Astrocyte (in vitro differentiated cells and primary cell): ENCODE measurements around the gene IFI16. TPM values are rescaled to one million over a fixed set of nuclear protein-coding genes. Genes with fewer than 3 reads are reported as not detected.

Experiments
- DNase-seq: peaks from one replicate; pipeline ENCODE4 v3.0.0-alpha.2; 2010; ENCODE audit warnings: low read depth
- FAIRE-seq: peaks from 2 replicates; lab custom pipeline; 2011; peaks lifted over from hg19 to GRCh38; lab: Jason Lieb, UNC
- H2AFZ ChIP-seq: 2 replicates; pipeline ENCODE4 v1.6.0; 2012; ENCODE audit warnings: low read depth, low read length, inconsistent platforms
- H3K27ac ChIP-seq: 2 replicates; pipeline ENCODE4 v1.5.1; 2011; ENCODE audit warnings: low read depth, low read length, inconsistent platforms
- H3K27me3 ChIP-seq: 2 replicates; pipeline ENCODE4 v1.6.0; 2011; ENCODE audit warnings: low read length, inconsistent platforms; ENCODE audit not compliant: insufficient read depth
- H3K36me3 ChIP-seq: 2 replicates; pipeline ENCODE4 v1.5.1; 2011; ENCODE audit warnings: low read length, inconsistent platforms; ENCODE audit not compliant: insufficient read depth
- H3K4me1 ChIP-seq: 2 replicates; pipeline ENCODE4 v1.5.1; 2011; ENCODE audit warnings: low read length, inconsistent platforms; ENCODE audit not compliant: insufficient read depth
- H3K4me2 ChIP-seq: 2 replicates; pipeline ENCODE4 v1.6.0; 2012; ENCODE audit warnings: low read length, inconsistent platforms
- H3K4me3 ChIP-seq: 2 replicates; pipeline ENCODE4 v1.5.1; 2011; ENCODE audit warnings: low read depth, mild to moderate bottlenecking, low read length, inconsistent platforms; ENCODE audit not compliant: insufficient read depth
- H3K79me2 ChIP-seq: 2 replicates; pipeline ENCODE4 v1.6.0; 2012; ENCODE audit warnings: mild to moderate bottlenecking, low read length, inconsistent platforms; ENCODE audit not compliant: insufficient read depth
- H3K9ac ChIP-seq: 2 replicates; pipeline ENCODE4 v1.6.0; 2012; ENCODE audit warnings: mild to moderate bottlenecking, low read length, inconsistent platforms
- H3K9me3 ChIP-seq: 2 replicates; pipeline ENCODE4 v1.5.1; 2012; ENCODE audit warnings: low read depth, mild to moderate bottlenecking, low read length, inconsistent platforms; ENCODE audit not compliant: insufficient read depth
- H4K20me1 ChIP-seq: 2 replicates; pipeline ENCODE4 v1.6.0; 2012; ENCODE audit warnings: low read length, inconsistent platforms; ENCODE audit not compliant: insufficient read depth
- H3K27ac Mint-ChIP-seq: one replicate; pipeline ENCODE4 v1.8.0; 2021; ENCODE audit warnings: mild to moderate bottlenecking, mixed read lengths; ENCODE audit not compliant: unreplicated experiment
- H3K27me3 Mint-ChIP-seq: one replicate; pipeline ENCODE4 v1.8.0; 2021; ENCODE audit warnings: low read depth, mixed read lengths; ENCODE audit not compliant: unreplicated experiment
- H3K36me3 Mint-ChIP-seq: one replicate; pipeline ENCODE4 v1.8.0; 2021; ENCODE audit warnings: low read depth, mixed read lengths; ENCODE audit not compliant: unreplicated experiment
- H3K4me1 Mint-ChIP-seq: one replicate; pipeline ENCODE4 v1.8.0; 2021; ENCODE audit warnings: low read depth, mixed read lengths; ENCODE audit not compliant: unreplicated experiment
- H3K4me3 Mint-ChIP-seq: one replicate; pipeline ENCODE4 v1.8.0; 2021; ENCODE audit warnings: mild to moderate bottlenecking, moderate library complexity, mixed read lengths; ENCODE audit not compliant: unreplicated experiment
- H3K9me3 Mint-ChIP-seq: one replicate; pipeline ENCODE4 v1.8.0; 2021; ENCODE audit warnings: mild to moderate bottlenecking, mixed read lengths; ENCODE audit not compliant: unreplicated experiment
- EZH2 ChIP-seq: IDR thresholded peaks from 2 replicates; pipeline ENCODE4 v1.6.1; 2012; ENCODE audit warnings: mild to moderate bottlenecking, low read length, inconsistent platforms; ENCODE audit not compliant: insufficient read depth
- total RNA-seq: library from RNA; stranded (reverse); gene quantifications from 2 replicates; pipeline ENCODE4 v1.2.1, GENCODE V29; 2021
- TF ChIP-seq, protein P1 (sequence below): IDR thresholded peaks from 2 replicates; pipeline ENCODE4 v1.5.1; 2011; ENCODE audit warnings: low read depth, mild to moderate bottlenecking, inconsistent platforms, low read length, moderate library complexity; ENCODE audit not compliant: insufficient read depth

Gene IFI16
- total RNA-seq, 1 donor from 2014 or later, result 109 TPM

DNA sequence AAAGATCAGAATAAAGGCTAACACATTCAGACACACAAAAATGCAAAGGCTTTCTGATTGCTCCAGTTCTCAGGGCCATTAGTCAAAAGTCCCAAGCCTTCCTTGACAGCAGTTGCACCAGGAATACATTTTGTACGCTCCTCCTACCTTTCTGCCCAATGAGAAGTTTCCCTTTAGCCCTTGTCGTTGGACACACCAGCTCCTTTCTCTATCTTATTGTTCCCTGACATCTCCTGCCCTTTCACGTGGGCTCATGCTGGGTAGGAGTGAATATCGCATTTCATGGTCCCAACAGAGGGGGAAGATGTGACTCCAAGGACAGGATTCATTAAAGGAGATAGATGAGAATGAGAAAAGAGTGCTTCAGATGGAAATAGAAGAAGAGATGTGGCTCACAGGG lies 33.5 kb upstream of the IFI16 start:
- no peak overlapping the region for H3K4me3 Mint-ChIP-seq
- H3K4me3 ChIP-seq, result no peak overlapping the region
- no peak overlapping the region for H3K9ac ChIP-seq
- H3K27me3 Mint-ChIP-seq, result no peaks in the 10 kb centered on the region
- DNase-seq (no peak), FAIRE-seq (no peak)
- no peaks in the 10 kb centered on the region for H4K20me1 ChIP-seq
- H3K36me3 Mint-ChIP-seq, result peaks cover 2% of the 10 kb centered on the region
- H3K27ac Mint-ChIP-seq, result no peak overlapping the region
- no peak overlapping the region for H3K4me2 ChIP-seq
- no peaks in the 10 kb centered on the region for H3K27me3 ChIP-seq
- no peak overlapping the region for H2AFZ ChIP-seq
- no peaks in the 10 kb centered on the region for H3K9me3 ChIP-seq
- H3K4me1 ChIP-seq, result no peaks in the 10 kb centered on the region
- no peak overlapping the region for H3K27ac ChIP-seq
- no peak for TF ChIP-seq EZH2
- TF ChIP-seq, protein P1, sequence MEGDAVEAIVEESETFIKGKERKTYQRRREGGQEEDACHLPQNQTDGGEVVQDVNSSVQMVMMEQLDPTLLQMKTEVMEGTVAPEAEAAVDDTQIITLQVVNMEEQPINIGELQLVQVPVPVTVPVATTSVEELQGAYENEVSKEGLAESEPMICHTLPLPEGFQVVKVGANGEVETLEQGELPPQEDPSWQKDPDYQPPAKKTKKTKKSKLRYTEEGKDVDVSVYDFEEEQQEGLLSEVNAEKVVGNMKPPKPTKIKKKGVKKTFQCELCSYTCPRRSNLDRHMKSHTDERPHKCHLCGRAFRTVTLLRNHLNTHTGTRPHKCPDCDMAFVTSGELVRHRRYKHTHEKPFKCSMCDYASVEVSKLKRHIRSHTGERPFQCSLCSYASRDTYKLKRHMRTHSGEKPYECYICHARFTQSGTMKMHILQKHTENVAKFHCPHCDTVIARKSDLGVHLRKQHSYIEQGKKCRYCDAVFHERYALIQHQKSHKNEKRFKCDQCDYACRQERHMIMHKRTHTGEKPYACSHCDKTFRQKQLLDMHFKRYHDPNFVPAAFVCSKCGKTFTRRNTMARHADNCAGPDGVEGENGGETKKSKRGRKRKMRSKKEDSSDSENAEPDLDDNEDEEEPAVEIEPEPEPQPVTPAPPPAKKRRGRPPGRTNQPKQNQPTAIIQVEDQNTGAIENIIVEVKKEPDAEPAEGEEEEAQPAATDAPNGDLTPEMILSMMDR, result no peak
- H3K36me3 ChIP-seq, result no peaks in the 10 kb centered on the region
- no peaks in the 10 kb centered on the region for H3K4me1 Mint-ChIP-seq
- no peaks in the 10 kb centered on the region for H3K9me3 Mint-ChIP-seq
- no peaks in the 10 kb centered on the region for H3K79me2 ChIP-seq

DNA sequence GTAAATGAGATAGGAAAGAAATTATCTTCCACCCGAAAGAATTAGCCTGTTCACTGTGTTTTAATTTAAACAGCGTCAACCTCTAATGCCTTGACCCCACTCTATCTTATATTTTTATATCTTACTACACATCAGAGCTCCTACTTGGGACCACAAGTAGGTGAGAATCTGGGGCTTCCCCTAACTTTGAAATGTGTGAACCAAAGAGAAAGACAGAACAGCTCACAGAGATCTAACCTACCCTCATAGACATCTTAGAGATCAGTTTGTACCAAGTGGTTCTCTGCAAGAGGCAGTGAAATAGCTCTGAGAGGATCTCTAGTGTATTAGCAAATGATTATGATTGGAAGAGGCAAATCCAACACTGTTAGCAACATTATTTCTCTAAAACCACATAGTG lies 31.0 kb upstream of the IFI16 start:
- H3K4me3 ChIP-seq, result no peak overlapping the region
- Mint-ChIP-seq H3K36me3 (peaks cover 2% of the 10 kb centered on the region), H3K4me1 (no peaks in the 10 kb centered on the region), H3K27me3 (no peaks in the 10 kb centered on the region), H3K27ac (no peak overlapping the region), H3K4me3 (no peak overlapping the region), H3K9me3 (peaks cover 3% of the 10 kb centered on the region)
- no peak overlapping the region for H2AFZ ChIP-seq
- no peak overlapping the region for H3K27ac ChIP-seq
- DNase-seq (no peak), FAIRE-seq (no peak)
- H3K4me1 ChIP-seq, result no peaks in the 10 kb centered on the region
- no peaks in the 10 kb centered on the region for H3K79me2 ChIP-seq
- H3K9me3 ChIP-seq, result no peaks in the 10 kb centered on the region
- H3K36me3 ChIP-seq, result no peaks in the 10 kb centered on the region
- H4K20me1 ChIP-seq, result no peaks in the 10 kb centered on the region
- TF ChIP-seq, protein P1, result no peak
- TF ChIP-seq EZH2, result no peak
- H3K9ac ChIP-seq, result no peak overlapping the region
- H3K4me2 ChIP-seq, result no peak overlapping the region
- no peaks in the 10 kb centered on the region for H3K27me3 ChIP-seq

DNA sequence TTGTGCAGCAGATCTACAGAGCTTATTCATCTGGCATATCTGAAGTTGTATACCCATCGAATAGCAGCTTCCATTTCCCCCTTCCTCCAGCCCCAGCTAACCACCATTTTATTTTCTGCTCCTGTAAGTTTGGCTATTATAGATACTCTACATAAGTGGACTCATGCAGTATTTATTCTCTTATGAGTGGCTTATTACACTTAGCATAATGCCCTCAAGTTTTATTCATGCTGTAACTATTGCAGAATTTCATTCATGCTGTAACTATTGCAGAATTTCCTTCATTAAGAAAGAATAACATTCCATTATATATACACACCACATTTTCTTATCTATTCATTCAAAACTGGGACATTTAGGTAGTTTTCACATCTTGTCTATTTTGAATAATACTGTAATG lies 30.5 kb upstream of the IFI16 start:
- Mint-ChIP-seq H3K27ac (no peak overlapping the region), H3K4me1 (no peaks in the 10 kb centered on the region), H3K27me3 (no peaks in the 10 kb centered on the region), H3K9me3 (peaks cover 3% of the 10 kb centered on the region), H3K36me3 (peaks cover 2% of the 10 kb centered on the region), H3K4me3 (no peak overlapping the region)
- Histone ChIP-seq H3K27me3 (no peaks in the 10 kb centered on the region), H3K9ac (no peak overlapping the region), H3K36me3 (no peaks in the 10 kb centered on the region), H3K4me3 (no peak overlapping the region), H3K9me3 (no peaks in the 10 kb centered on the region), H3K79me2 (no peaks in the 10 kb centered on the region), H3K4me2 (no peak overlapping the region), H3K4me1 (no peaks in the 10 kb centered on the region), H4K20me1 (no peaks in the 10 kb centered on the region), H3K27ac (no peak overlapping the region), H2AFZ (no peak overlapping the region)
- TF ChIP-seq, protein P1, result no peak
- no peak for TF ChIP-seq EZH2
- DNase-seq, result no peak
- no peak for FAIRE-seq
